Measurements from ENCODE around the gene TMEM147.

Gene TMEM147

DNA sequence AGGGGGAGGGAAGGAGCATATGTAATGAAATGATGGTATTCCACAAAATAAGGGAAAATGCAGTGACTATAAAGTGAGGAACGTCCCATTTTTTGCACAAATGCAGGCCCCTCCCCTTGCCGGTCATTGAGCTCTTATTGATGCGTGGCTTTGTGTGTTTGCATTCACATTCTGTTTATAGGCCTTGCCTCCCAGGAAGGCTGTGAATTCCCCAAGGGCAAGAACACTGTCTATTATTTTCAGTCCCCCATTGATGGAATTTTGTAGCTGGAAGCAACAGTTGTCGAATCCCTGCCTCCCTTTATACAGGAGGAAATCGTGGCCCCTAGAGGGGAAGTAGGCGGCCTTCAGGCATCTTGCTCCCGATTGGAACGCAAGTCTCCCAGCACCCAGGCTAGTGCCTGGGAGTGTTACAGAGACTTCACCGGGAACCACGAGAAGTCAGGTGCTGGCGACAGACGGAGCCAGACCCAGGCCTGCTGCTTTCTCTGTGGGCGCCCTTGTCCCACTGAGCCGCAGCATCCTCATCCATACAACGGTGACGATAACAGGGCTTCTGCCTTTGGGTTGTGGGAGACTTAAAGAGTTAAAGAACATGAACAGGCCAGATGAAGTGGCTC is 24.2 kb upstream of the TMEM147 start:
- no peak for DNase-seq

- DNase-seq: no peak
Measured at GRCh38 chr19:35522745-35523327, 22.6 kb upstream of the TMEM147 start.

- no peak for DNase-seq
Measured at GRCh38 chr19:35524181-35524837, 21.1 kb upstream of the TMEM147 start.

DNA sequence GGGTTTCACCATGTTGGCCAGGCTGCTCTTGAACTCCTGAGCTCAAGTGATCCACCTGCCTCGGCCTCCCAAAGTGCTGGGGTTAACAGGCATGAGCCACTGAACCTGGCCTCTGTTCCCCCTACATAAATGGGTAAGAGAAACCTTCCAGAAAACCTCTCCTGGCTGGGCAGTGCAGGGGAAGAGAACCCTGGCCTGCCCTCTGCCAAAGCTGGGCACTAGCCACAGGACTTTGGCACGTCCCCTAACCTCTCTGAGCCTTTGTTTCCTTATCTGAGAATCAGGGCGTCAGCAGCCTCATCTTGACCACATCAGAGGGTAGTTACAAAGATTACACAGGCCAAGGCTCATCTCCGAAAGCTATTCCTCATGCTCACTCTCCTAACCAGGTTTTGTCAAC is 19.6 kb upstream of the TMEM147 start:
- DNase-seq: no peak

- peak; percentile 72 for DNase-seq
Measured at GRCh38 chr19:35528218-35529038, 17.0 kb upstream of the TMEM147 start, which contains the start of gene SBSN. SBSN (minus strand) TSS chr19:35528311; CDS start chr19:35528281, 30 bp downstream.

DNA sequence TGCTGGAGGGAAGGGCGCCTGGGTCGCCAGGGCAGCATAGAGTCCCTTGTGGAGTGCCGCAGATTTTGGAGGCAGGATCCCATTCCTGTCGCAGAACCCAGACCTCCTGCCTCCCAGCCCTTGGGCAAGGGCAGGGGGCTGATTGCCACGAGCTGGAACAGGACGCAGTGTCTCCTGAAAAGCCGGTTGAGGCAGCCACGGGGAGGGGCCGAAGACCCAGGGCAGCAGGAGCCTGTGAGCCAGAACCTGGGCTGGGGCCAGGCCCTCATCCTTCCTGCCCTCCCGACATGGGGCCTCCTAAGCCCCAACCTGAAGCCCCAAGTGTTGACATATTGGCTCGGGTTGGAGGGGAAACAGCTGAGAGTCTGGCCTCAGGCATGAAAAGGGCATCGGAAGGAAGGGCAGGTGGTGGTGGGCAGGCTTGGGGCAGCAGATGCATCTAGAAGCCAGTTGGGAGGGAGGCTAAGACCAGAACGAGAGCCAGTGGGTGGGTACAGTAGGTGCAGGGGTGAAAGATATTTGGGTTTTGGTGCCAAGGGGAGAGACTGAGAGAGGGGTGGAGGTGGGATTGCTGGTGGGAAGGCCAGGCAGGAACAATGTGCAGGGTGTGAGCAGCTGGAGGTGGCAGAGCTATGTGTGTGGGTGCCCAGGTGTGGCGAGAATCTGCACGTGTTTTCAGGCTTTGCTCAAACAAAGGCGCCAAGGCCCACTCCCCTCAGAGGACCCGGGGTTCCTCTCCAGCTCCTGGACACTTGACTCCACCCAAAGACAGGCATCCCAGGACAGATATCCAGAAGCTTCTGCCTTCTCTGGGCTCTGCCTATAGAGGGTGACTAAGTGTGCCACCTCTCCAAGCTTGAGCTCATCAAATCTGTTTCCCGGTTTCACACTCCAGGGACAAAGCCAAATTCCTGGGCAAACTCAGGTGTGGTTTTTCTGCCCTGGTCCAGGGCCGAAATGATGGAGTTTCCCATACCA is 15.9 kb upstream of the TMEM147 start:
- no peak for DNase-seq

GRCh38 chr19:35531291-35531690 is 14.1 kb upstream of the TMEM147 start:
- no peak for DNase-seq

- DNase-seq: no peak
Measured at GRCh38 chr19:35533201-35533821, 12.1 kb upstream of the TMEM147 start, which contains the start of gene GAPDHS. GAPDHS (plus strand) TSS chr19:35533456; CDS start chr19:35533528, 72 bp downstream.

GRCh38 chr19:35533822-35534392 is 11.5 kb upstream of the TMEM147 start:
- no peak for DNase-seq

DNA sequence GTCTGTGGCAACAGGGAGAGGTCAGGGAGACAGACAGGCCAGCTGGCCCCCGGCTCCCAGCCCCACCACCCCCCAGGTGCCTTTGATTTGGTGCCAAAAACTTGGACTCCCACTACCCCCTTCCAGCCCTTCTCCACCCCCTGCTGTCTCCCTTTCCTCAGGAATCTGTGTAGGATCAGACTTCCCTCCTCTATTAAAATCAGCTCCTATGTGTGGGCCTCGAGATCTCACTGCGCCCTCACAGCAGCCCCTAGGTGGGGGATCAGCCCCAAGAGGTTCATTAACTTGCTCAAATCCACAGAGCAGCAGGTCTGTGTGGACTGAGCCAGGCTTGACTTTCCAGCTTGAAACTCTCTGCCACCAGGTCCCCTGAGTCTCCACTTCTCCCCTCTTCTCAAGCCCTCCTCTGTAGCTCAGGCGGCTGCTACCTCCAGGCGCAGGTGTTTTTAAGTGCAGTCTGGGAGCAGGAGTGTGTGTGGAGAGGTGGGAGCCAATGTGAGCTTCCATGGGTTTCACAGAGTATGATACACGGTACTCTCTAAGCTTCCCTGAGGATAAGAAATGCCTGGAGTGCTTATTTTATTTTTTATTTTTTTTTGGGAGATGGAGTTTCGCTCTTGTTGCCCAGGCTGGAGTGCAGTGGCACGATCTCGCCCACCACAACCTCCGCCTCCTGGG is 10.5 kb upstream of the TMEM147 start:
- DNase-seq: no peak

GRCh38 chr19:35539314-35539713 is 6.1 kb upstream of the TMEM147 start:
- no peak for DNase-seq

GRCh38 chr19:35539850-35540249 is 5.6 kb upstream of the TMEM147 start:
- no peak for DNase-seq

GRCh38 chr19:35540356-35540927 is 5.0 kb upstream of the TMEM147 start:
- DNase-seq: no peak

- no peak for DNase-seq
Measured at GRCh38 chr19:35542209-35542608, 3.2 kb upstream of the TMEM147 start.

DNA sequence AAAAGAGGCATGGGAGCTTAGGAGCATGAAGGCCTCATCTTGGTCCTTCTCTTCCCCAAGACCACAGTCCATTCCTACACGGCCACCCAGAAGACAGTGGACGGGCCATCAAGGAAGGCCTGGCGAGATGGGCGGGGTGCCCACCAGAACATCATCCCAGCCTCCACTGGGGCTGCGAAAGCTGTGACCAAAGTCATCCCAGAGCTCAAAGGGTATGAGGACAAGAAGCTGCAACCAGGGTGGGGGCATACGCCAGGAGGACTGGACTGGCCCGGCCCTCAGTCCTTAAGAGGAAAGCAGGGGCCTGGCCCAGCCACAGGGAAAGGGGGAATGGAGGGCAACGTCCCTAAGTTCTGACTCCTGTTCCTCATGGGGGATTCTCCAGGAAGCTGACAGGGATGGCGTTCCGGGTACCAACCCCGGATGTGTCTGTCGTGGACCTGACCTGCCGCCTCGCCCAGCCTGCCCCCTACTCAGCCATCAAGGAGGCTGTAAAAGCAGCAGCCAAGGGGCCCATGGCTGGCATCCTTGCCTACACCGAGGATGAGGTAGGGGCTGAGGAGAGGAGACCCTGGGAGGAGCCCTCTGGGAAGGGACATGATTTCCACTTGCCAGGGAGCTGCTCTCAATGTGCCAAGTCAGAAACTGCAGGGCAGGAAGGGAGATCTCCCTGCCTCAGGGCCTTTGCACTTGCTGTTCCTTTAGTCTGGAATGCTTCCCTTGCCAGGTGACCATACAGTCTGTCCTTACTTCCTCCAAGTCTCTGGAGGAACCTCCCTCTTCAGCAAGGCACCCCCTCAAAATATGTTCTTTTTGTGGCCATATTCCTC is 1.9 kb upstream of the TMEM147 start:
- no peak for DNase-seq

DNA sequence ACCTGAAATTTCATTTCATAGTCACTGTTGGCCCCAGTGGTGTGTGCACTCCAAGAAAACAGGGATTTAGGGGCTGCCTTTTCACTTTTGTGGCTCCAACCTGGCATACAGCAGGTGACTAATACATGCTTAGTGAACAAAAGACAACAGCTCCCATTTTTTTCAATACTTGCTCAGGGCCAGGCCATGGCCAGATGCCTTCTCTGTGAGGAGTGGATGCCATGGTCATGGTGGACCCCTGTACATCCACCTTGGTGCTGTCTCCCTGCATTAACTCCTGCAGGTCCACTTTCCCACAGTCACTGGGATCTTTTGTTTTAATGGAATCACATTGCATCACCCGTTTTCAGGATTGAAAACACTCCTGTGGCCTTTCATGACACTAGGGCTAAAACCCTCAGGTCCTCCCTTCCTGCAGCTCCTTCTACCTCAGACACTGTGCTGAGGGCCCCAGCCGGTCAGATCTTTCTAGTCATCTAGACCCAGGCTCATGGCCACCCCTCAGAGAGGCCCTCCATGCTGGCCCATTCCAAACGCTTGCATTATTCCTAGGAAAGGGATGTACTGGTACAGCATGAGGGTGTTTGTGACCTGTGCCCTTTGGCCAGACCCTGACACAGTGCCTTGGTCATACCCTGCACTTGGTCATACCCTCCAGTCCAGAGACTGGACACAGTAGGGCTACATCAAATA is 1.2 kb upstream of the TMEM147 start:
- no peak for DNase-seq

DNA sequence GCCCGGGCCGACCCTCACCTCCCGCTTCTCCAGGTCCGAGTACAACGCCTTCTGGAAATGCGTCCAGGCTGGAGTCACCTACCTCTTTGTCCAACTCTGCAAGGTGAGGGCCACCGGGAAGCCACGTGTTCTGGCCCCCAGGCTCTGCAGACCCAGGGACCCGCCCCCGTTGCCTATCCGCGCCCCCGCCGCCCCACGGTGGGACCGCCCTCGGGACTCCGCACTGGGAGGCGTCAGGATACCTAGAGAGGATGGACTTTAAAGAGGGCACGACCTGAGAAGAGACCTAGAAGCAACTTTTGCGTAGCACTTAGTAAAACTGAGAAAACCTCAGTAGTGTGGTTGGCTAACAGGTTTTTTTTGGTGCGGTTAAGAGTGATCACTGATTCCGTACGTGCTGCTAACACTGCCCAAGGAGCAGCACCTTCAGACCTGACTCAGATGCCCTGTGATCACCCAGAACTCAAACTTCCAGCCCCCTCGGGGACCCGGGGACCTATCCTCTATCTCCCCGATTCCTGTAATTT is 492 bp downstream of the TMEM147 start:
- no peak for DNase-seq

DNA sequence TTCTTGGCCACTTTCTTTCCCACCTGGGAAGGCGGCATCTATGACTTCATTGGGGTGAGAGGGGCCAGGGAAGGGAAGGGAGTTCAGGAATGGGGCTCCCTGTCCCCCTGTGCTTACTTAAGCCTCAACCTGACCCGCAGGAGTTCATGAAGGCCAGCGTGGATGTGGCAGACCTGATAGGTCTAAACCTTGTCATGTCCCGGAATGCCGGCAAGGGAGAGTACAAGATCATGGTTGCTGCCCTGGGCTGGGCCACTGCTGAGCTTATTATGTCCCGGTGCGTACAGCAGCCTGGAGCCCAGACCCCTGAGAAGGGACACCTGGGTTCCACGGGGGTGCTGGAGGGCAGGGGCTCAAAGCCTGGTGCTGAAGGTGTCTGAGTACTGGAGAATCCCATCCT is 1.1 kb downstream of the TMEM147 start:
- DNase-seq: no peak
